NB4 (cell line): ENCODE data around the gene KLRD1.
"Not testable (repeated sequence)": the region's sequence is repeated elsewhere in the genome, so short reads cannot be mapped to it uniquely, and the experiment has no call there.

Source experiments
- DNase-seq: peaks from one replicate; pipeline ENCODE4 v3.0.0; 2010; ENCODE audit warnings: low read depth
- H3K4me3 ChIP-seq: one replicate; pipeline ENCODE4 v1.5.1; 2011; ENCODE audit warnings: mild to moderate bottlenecking, low read depth, low read length, moderate library complexity
- CTCF ChIP-seq: IDR thresholded peaks from one replicate; pipeline ENCODE4 v1.5.1; 2012; ENCODE audit warnings: low read depth, low read length
- MYC ChIP-seq: IDR thresholded peaks from 2 replicates; pipeline ENCODE4 v1.6.1; 2011; ENCODE audit warnings: low read depth, low read length
- POLR2A ChIP-seq: IDR thresholded peaks from 2 replicates; pipeline ENCODE4 v1.6.1; 2011; ENCODE audit warnings: mild to moderate bottlenecking; ENCODE audit not compliant: insufficient read length; ENCODE audit errors: extremely low read depth
- TF ChIP-seq, protein P1 (sequence below): IDR thresholded peaks from 2 replicates; pipeline ENCODE4 v1.6.1; 2011; ENCODE audit warnings: low read depth, low read length

KLRD1 gene

GRCh38 chr12:10369557-10370415 is 62.1 kb downstream of the KLRD1 start:
- H3K4me3 ChIP-seq, result no peak overlapping the region
- TF ChIP-seq POLR2A (no peak), MYC (no peak), CTCF (no peak)
- TF ChIP-seq, protein P1, sequence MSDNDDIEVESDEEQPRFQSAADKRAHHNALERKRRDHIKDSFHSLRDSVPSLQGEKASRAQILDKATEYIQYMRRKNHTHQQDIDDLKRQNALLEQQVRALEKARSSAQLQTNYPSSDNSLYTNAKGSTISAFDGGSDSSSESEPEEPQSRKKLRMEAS, result no peak
- DNase-seq, result no peak

GRCh38 chr12:10371893-10372535 is 64.3 kb downstream of the KLRD1 start:
- DNase-seq, H3K4me3 ChIP-seq: not testable (repeated sequence)

DNA sequence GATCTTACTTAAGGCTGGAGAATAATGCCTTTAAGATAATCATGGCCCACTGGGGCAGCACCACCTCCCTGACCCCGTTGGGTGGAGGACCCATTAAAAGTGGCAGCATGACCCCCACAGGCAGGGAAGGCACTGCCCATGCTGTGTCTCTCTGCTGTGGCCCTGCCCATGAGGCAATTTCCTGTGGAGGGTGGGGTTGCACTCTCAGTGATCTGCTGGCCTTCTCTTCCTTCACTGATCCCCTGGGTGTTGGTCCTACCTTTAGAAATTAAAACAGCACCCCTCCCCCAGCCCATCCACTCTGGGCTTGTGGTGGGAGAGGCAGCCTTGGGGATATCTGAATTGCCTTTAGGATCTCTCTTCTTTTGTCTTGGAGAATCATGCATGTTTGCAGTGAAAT is 64.9 kb downstream of the KLRD1 start:
- DNase-seq, result peak; percentile 74
- H3K4me3 ChIP-seq, result no peak overlapping the region
- TF ChIP-seq CTCF (no peak), MYC (peak; percentile 17; the same call in 1 of the 2 replicates), POLR2A (no peak)
- TF ChIP-seq, protein P1, result peak; percentile 48; the same call in 1 of the 2 replicates

DNA sequence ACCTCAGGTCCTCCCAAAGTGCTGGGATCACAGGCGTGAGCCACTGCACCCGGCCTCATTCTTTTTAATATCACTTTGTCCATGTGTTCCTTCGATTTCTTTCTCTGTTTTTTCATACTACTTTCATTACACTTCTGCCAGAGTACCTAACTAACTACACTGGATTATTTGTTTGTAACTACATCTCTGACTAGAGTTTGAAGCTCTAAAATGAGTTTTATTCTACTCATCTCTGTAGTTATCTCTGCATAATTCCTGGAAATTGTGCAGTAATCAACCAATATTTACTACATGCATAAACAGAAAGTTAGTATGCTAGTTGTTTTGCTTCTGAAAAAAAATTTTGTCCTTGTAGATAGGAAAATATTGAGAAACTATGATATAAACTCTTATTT is 67.0 kb downstream of the KLRD1 start:
- TF ChIP-seq CTCF (no peak), MYC (no peak), POLR2A (no peak)
- TF ChIP-seq, protein P1, result no peak
- H3K4me3 ChIP-seq, result no peak overlapping the region
- DNase-seq, result no peak

DNA sequence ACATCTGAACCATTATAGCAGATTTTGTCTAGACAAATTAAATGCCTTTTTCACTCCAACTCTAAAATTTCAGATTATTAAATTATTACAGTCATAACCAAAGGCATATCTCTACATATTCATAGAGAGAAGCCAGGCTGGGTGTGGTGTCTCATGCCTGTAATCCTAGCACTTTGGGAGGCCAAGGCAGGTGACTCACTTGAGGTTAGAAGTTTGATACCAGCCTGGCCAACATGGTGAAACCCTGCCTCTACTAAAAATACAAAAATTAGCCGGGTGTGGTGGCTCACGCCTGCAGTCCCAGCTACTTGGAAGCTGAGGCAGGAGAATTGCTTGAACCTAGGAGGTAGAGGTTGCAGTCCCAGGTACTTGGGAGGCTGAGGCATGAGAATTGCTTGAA is 71.1 kb downstream of the KLRD1 start:
- H3K4me3 ChIP-seq, DNase-seq: not testable (repeated sequence)
